Stimulated activated naive B cell treated with anti-CD40 and anti-IgM and Interleukin-4, amounts not matched to agents 10 μg/mL and 1 μg/mL and 100 μg/mL, for 72 hours (primary cell): ENCODE data around the gene PRDM10.

Source experiments
- ATAC-seq, 2 donors: fragments of 150-1000 bp; cut with Tn5 transposase; replicated peaks; 2 replicates each; pipeline ENCODE4 v1.10.0; 2021; ENCODE audit warnings: moderate library complexity in 1 of 2
- DNase-seq: peaks from one replicate; pipeline ENCODE4 v3.0.0; 2021
- H3K27ac Mint-ChIP-seq: one replicate; pipeline ENCODE4 v1.8.0; 2022; ENCODE audit warnings: mild to moderate bottlenecking, mixed read lengths
- H3K27me3 Mint-ChIP-seq, 2 donors: one replicate each; pipeline ENCODE4 v1.8.0; 2022; ENCODE audit warnings: mixed read lengths in 2 of 2
- H3K36me3 Mint-ChIP-seq, 2 donors: one replicate each; pipeline ENCODE4 v1.8.0; 2022; ENCODE audit warnings: mixed read lengths in 2 of 2, mild to moderate bottlenecking in 1 of 2
- H3K4me1 Mint-ChIP-seq, 2 donors: one replicate each; pipeline ENCODE4 v1.8.0; 2022; ENCODE audit warnings: mixed read lengths in 2 of 2, mild to moderate bottlenecking in 1 of 2
- H3K4me3 Mint-ChIP-seq, 2 donors: one replicate each; pipeline ENCODE4 v1.8.0; 2022; ENCODE audit warnings: mild to moderate bottlenecking in 2 of 2, mixed read lengths in 2 of 2, moderate library complexity in 1 of 2
- H3K9me3 Mint-ChIP-seq, 2 donors: one replicate each; pipeline ENCODE4 v1.8.0; 2022; ENCODE audit warnings: mixed read lengths in 2 of 2, mild to moderate bottlenecking in 1 of 2

The PRDM10 gene

GRCh38 chr11:129999407-129999806 is 3.2 kb downstream of the PRDM10 start:
- H3K36me3 Mint-ChIP-seq = peaks cover 10 to 22% of the 10 kb centered on the region in 2 donors
- DNase-seq = no peak
- H3K27me3 Mint-ChIP-seq = no peaks in the 10 kb centered on the region
- no peaks in the 10 kb centered on the region for H3K9me3 Mint-ChIP-seq
- no peak overlapping the region for H3K4me3 Mint-ChIP-seq
- peaks cover 16 to 40% of the 10 kb centered on the region in 2 donors for H3K4me1 Mint-ChIP-seq
- H3K27ac Mint-ChIP-seq = no peak overlapping the region
- no peak for ATAC-seq

GRCh38 chr11:129998905-129999304 is 3.7 kb downstream of the PRDM10 start:
- H3K4me1 Mint-ChIP-seq = peaks cover 16 to 35% of the 10 kb centered on the region in 2 donors
- peaks cover 10 to 22% of the 10 kb centered on the region in 2 donors for H3K36me3 Mint-ChIP-seq
- H3K4me3 Mint-ChIP-seq = no peak overlapping the region
- H3K27me3 Mint-ChIP-seq = no peaks in the 10 kb centered on the region
- DNase-seq = no peak
- ATAC-seq = no peak
- H3K9me3 Mint-ChIP-seq = no peaks in the 10 kb centered on the region
- no peak overlapping the region for H3K27ac Mint-ChIP-seq

DNA sequence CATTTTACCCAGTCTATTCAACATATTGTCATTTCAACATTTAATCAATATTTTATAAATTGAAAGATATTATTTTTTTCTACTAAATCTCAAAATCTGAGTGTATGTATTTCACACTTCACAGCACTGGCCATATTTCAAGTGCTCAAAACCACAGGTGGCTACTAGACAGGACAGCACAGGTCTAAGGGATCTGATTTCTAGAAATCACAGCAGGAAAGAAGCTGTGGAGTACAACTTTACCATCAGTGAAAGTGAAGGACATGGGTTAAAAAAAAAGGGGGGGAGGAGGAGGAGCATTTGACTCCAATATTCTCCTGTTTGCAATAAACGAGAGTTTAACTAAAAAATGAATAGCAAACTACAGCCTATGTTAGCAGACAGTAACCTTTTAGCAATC is 4.5 kb downstream of the PRDM10 start:
- ATAC-seq (no peak), DNase-seq (no peak)
- H3K4me1 Mint-ChIP-seq = peaks cover 12 to 28% of the 10 kb centered on the region in 2 donors
- H3K27ac Mint-ChIP-seq = no peak overlapping the region
- H3K36me3 Mint-ChIP-seq = peaks cover 10 to 22% of the 10 kb centered on the region in 2 donors
- H3K4me3 Mint-ChIP-seq = no peak overlapping the region
- no peaks in the 10 kb centered on the region for H3K9me3 Mint-ChIP-seq
- no peaks in the 10 kb centered on the region for H3K27me3 Mint-ChIP-seq

GRCh38 chr11:129997513-129997912 is 5.1 kb downstream of the PRDM10 start:
- Mint-ChIP-seq H3K4me1 (peaks cover 12 to 28% of the 10 kb centered on the region in 2 donors), H3K27ac (no peak overlapping the region), H3K27me3 (no peaks in the 10 kb centered on the region), H3K9me3 (no peaks in the 10 kb centered on the region), H3K36me3 (peaks cover 10 to 19% of the 10 kb centered on the region in 2 donors), H3K4me3 (no peak overlapping the region)
- no peak for ATAC-seq
- no peak for DNase-seq

- DNase-seq (no peak), ATAC-seq (no peak)
- Mint-ChIP-seq H3K4me3 (no peak overlapping the region), H3K27me3 (no peaks in the 10 kb centered on the region), H3K27ac (no peak overlapping the region), H3K9me3 (no peaks in the 10 kb centered on the region), H3K36me3 (peaks cover 10 to 16% of the 10 kb centered on the region in 2 donors), H3K4me1 (peaks cover 11 to 25% of the 10 kb centered on the region in 2 donors)
Measured at GRCh38 chr11:129996113-129996870, 6.3 kb downstream of the PRDM10 start.

- peak overlapping the region; percentile 51 for H3K27ac Mint-ChIP-seq
- no peak for DNase-seq
- H3K36me3 Mint-ChIP-seq = peaks cover 8 to 13% of the 10 kb centered on the region in 2 donors
- peaks cover 9 to 16% of the 10 kb centered on the region in 2 donors for H3K4me1 Mint-ChIP-seq
- H3K27me3 Mint-ChIP-seq = no peaks in the 10 kb centered on the region
- no peak for ATAC-seq
- no peaks in the 10 kb centered on the region for H3K9me3 Mint-ChIP-seq
- no peak overlapping the region for H3K4me3 Mint-ChIP-seq
Measured at GRCh38 chr11:129995163-129995562, 7.5 kb downstream of the PRDM10 start.

DNA sequence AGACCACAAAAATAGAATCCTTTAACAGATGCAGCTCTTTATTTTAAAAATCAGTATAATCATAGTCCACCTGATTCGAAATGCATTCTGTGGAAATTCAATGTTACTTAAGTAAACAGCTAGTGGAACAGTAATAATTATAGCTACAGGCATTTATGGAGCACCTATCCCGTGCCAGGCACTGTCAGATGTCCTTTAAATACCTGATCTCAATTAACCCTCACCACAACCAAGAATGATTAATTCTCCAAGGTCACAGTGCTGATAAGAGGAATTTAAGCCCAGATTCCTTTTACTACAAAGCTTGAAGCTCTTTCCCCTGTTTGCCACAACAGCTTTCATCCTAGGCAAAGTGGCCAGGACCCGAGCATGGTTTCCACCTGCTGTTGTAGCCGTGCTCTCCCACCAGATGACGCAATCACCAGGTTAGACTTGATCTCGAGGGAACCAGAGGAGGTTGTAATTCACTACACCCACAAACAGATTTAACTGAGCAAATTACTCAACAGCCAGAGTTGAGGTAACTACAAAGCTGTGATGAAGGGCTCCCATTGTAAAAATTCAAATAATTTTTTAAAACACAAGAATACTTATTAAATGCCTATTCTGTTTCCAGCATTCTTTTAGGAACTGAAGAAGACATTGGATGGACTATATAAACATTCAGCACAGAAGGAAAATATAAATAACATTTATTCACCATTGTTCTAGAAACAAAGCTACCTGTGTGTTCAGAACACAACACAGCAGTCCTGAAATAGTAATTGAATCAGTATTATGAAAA is 10.3 kb downstream of the PRDM10 start:
- Mint-ChIP-seq H3K27me3 (no peaks in the 10 kb centered on the region), H3K4me3 (no peak overlapping the region), H3K36me3 (peaks cover 8 to 13% of the 10 kb centered on the region in 2 donors), H3K9me3 (no peaks in the 10 kb centered on the region), H3K27ac (no peak overlapping the region), H3K4me1 (peaks cover 3 to 10% of the 10 kb centered on the region in 2 donors)
- DNase-seq = peak; percentile 16
- peak; percentile 71 to 82 for ATAC-seq

DNA sequence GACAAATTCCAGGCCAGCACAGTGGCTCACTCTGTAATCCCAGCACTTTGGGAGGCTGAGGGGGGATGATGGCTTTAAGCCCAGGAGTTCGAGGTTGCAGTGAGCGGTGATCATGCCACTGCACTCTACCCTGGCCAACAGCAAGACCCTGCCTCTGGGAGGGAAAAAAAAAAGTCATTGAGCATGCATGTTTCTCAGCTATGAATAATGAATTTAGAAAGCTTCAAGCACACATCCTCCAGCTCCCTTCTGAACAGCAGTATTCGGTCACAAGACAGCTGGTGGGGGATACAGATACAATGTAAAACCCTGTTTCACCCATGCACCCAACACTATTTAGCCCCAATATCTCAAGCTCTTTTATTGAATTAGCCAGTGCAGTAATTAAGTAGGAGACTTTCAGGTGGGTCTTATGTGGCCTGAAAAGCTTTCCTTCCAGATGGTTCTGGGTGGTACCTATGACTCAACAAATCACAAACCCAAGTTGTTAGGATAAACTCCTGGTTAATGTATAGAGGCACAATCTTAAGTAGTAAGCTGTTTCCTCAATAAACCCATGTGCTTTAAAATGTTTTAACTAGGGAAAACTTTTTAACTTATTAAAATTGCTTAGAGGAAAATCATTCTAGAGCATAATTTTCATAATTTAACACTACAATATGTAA is 13.4 kb downstream of the PRDM10 start:
- Mint-ChIP-seq H3K4me1 (peaks cover 0 to 2% of the 10 kb centered on the region in 2 donors), H3K27ac (no peak overlapping the region), H3K36me3 (peaks cover 9 to 10% of the 10 kb centered on the region in 2 donors), H3K4me3 (no peak overlapping the region), H3K27me3 (peaks cover 0 to 5% of the 10 kb centered on the region in 2 donors), H3K9me3 (no peaks in the 10 kb centered on the region)
- DNase-seq = no peak
- no peak for ATAC-seq

DNA sequence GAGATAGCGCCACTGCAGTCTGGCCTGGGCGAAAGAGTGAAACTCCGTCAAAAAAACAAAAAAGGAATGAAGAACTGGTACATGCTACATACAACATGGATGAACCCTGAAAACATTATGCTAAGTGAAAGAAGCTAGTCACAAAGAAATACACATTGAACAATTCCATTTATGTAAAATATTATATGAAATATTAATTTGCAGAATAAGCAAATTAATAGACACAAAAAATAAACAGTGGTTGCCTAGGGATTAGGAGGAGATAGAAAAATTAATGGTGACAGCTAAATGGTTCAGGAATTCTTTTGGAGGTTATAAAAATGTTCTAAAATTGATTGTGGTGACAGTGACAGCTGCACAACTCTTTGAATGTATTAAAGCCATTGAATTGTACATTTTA is 14.7 kb downstream of the PRDM10 start:
- H3K36me3 Mint-ChIP-seq = peaks cover 15 to 17% of the 10 kb centered on the region in 2 donors
- DNase-seq = no peak
- peaks cover 0 to 2% of the 10 kb centered on the region in 2 donors for H3K4me1 Mint-ChIP-seq
- ATAC-seq = no peak
- no peak overlapping the region for H3K4me3 Mint-ChIP-seq
- H3K9me3 Mint-ChIP-seq = no peaks in the 10 kb centered on the region
- no peak overlapping the region for H3K27ac Mint-ChIP-seq
- peaks cover 0 to 5% of the 10 kb centered on the region in 2 donors for H3K27me3 Mint-ChIP-seq

GRCh38 chr11:129985823-129986222 is 16.8 kb downstream of the PRDM10 start:
- peaks cover 15 to 17% of the 10 kb centered on the region in 2 donors for H3K36me3 Mint-ChIP-seq
- no peaks in the 10 kb centered on the region for H3K9me3 Mint-ChIP-seq
- no peaks in the 10 kb centered on the region for H3K4me1 Mint-ChIP-seq
- no peak overlapping the region for H3K4me3 Mint-ChIP-seq
- ATAC-seq = no peak
- no peak overlapping the region for H3K27ac Mint-ChIP-seq
- DNase-seq = no peak
- H3K27me3 Mint-ChIP-seq = peaks cover 0 to 5% of the 10 kb centered on the region in 2 donors

- Mint-ChIP-seq H3K27me3 (peaks cover 22 to 30% of the 10 kb centered on the region in 2 donors), H3K36me3 (peaks cover 32 to 51% of the 10 kb centered on the region in 2 donors), H3K4me1 (peaks cover 0 to 4% of the 10 kb centered on the region in 2 donors), H3K4me3 (no peak overlapping the region), H3K9me3 (no peaks in the 10 kb centered on the region), H3K27ac (no peak overlapping the region)
- no peak for ATAC-seq
- DNase-seq = no peak
Measured at GRCh38 chr11:129980086-129980485, 22.5 kb downstream of the PRDM10 start.

- Mint-ChIP-seq H3K36me3 (peaks cover 27 to 50% of the 10 kb centered on the region in 2 donors), H3K4me3 (no peak overlapping the region), H3K9me3 (no peaks in the 10 kb centered on the region)
Measured at GRCh38 chr11:129979046-129979605, 23.5 kb downstream of the PRDM10 start.

GRCh38 chr11:129978447-129978846 is 24.2 kb downstream of the PRDM10 start:
- no peak overlapping the region for H3K27ac Mint-ChIP-seq
- no peak overlapping the region for H3K4me3 Mint-ChIP-seq
- DNase-seq (no peak), ATAC-seq (no peak)
- H3K4me1 Mint-ChIP-seq = peaks cover 8 to 12% of the 10 kb centered on the region in 2 donors
- peaks cover 23 to 45% of the 10 kb centered on the region in 2 donors for H3K36me3 Mint-ChIP-seq
- no peaks in the 10 kb centered on the region for H3K9me3 Mint-ChIP-seq
- peaks cover 29 to 30% of the 10 kb centered on the region in 2 donors for H3K27me3 Mint-ChIP-seq

More at GRCh38 chr11:129979046-129979605, 23.5 kb downstream of the PRDM10 start:
- peaks cover 6 to 7% of the 10 kb centered on the region in 2 donors for H3K4me1 Mint-ChIP-seq
- no peak overlapping the region for H3K27ac Mint-ChIP-seq
- no peak for ATAC-seq
- no peak for DNase-seq
- H3K27me3 Mint-ChIP-seq = peaks cover 27 to 29% of the 10 kb centered on the region in 2 donors

- H3K4me3 Mint-ChIP-seq = no peak overlapping the region
- DNase-seq (no peak), ATAC-seq (no peak)
- no peak overlapping the region for H3K27ac Mint-ChIP-seq
- peaks cover 15 to 26% of the 10 kb centered on the region in 2 donors for H3K4me1 Mint-ChIP-seq
- peaks cover 29 to 30% of the 10 kb centered on the region in 2 donors for H3K27me3 Mint-ChIP-seq
- H3K36me3 Mint-ChIP-seq = peaks cover 23 to 45% of the 10 kb centered on the region in 2 donors
- H3K9me3 Mint-ChIP-seq = no peaks in the 10 kb centered on the region
Measured at GRCh38 chr11:129976328-129976727, 26.3 kb downstream of the PRDM10 start.
